ENCODE measurements around the gene ID4.

DNA sequence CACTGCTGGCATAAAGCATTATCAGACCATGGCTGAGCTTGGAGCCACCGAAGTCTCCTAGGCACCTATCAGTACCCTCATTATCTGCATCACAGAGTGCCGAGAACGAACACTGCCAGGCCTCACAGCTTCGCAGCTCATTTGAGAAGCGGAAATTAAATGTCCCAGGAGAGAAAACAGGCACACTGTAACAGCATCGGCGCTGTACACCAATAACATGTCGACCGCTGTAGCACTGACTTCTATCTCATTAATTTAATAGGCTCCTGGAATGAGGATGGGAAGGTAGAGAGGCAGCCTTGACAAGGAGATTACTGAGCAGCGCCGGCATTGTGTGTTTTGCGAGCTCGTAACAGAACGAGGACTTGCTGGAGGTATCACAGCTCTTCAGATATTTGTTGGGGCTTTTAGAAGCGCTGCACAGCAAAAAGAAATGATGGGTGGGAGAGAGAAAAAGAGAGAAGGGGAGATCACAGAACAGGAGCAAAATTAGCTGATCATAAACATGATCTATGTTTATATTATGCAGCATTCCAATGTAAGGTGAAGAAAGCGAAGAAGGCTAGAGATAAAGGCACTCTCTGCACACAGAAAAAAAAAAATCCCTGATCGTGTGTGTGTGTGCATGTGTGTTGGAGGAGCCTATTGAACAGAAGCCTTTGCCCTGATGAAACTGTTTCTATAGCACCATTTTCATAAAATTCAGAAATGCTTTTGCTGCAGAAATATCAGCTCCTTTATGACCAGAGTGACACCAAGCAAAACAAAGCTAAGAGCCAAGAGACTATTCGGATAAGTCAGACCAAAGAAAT lies 29.2 kb downstream of the ID4 start:
- no peak for TF ChIP-seq YY1 (tag by site-specific recombination; IDR thresholded peaks at IDR 0.05)
- TF ChIP-seq ZBTB49 (tag by site-specific recombination; IDR thresholded peaks at IDR 0.05; ENCODE audit: low read depth), result no peak
- no peak for TF ChIP-seq CTCF (tag by site-specific recombination; IDR thresholded peaks at IDR 0.05)
- no peak for TF ChIP-seq HIC1 (tag by site-specific recombination; IDR thresholded peaks at IDR 0.05)
- TF ChIP-seq, protein P1, sequence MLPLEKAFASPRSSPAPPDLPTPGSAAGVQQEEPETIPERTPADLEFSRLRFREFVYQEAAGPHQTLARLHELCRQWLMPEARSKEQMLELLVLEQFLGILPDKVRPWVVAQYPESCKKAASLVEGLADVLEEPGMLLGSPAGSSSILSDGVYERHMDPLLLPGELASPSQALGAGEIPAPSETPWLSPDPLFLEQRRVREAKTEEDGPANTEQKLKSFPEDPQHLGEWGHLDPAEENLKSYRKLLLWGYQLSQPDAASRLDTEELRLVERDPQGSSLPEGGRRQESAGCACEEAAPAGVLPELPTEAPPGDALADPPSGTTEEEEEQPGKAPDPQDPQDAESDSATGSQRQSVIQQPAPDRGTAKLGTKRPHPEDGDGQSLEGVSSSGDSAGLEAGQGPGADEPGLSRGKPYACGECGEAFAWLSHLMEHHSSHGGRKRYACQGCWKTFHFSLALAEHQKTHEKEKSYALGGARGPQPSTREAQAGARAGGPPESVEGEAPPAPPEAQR (tag by site-specific recombination; IDR thresholded peaks at IDR 0.05), result no peak
- no peak for TF ChIP-seq ZEB2 (tag by site-specific recombination; IDR thresholded peaks at IDR 0.05)
- TF ChIP-seq, protein P2, sequence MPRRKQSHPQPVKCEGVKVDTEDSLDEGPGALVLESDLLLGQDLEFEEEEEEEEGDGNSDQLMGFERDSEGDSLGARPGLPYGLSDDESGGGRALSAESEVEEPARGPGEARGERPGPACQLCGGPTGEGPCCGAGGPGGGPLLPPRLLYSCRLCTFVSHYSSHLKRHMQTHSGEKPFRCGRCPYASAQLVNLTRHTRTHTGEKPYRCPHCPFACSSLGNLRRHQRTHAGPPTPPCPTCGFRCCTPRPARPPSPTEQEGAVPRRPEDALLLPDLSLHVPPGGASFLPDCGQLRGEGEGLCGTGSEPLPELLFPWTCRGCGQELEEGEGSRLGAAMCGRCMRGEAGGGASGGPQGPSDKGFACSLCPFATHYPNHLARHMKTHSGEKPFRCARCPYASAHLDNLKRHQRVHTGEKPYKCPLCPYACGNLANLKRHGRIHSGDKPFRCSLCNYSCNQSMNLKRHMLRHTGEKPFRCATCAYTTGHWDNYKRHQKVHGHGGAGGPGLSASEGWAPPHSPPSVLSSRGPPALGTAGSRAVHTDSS (tag by site-specific recombination; IDR thresholded peaks at IDR 0.05), result no peak
- TF ChIP-seq, protein P3, sequence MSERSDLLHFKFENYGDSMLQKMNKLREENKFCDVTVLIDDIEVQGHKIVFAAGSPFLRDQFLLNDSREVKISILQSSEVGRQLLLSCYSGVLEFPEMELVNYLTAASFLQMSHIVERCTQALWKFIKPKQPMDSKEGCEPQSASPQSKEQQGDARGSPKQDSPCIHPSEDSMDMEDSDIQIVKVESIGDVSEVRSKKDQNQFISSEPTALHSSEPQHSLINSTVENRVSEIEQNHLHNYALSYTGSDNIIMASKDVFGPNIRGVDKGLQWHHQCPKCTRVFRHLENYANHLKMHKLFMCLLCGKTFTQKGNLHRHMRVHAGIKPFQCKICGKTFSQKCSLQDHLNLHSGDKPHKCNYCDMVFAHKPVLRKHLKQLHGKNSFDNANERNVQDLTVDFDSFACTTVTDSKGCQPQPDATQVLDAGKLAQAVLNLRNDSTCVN (tag by site-specific recombination; optimal IDR thresholded peaks at IDR 0.05), result no peak
- TF ChIP-seq, protein P4, sequence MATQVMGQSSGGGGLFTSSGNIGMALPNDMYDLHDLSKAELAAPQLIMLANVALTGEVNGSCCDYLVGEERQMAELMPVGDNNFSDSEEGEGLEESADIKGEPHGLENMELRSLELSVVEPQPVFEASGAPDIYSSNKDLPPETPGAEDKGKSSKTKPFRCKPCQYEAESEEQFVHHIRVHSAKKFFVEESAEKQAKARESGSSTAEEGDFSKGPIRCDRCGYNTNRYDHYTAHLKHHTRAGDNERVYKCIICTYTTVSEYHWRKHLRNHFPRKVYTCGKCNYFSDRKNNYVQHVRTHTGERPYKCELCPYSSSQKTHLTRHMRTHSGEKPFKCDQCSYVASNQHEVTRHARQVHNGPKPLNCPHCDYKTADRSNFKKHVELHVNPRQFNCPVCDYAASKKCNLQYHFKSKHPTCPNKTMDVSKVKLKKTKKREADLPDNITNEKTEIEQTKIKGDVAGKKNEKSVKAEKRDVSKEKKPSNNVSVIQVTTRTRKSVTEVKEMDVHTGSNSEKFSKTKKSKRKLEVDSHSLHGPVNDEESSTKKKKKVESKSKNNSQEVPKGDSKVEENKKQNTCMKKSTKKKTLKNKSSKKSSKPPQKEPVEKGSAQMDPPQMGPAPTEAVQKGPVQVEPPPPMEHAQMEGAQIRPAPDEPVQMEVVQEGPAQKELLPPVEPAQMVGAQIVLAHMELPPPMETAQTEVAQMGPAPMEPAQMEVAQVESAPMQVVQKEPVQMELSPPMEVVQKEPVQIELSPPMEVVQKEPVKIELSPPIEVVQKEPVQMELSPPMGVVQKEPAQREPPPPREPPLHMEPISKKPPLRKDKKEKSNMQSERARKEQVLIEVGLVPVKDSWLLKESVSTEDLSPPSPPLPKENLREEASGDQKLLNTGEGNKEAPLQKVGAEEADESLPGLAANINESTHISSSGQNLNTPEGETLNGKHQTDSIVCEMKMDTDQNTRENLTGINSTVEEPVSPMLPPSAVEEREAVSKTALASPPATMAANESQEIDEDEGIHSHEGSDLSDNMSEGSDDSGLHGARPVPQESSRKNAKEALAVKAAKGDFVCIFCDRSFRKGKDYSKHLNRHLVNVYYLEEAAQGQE (tag by site-specific recombination; IDR thresholded peaks at IDR 0.05), result no peak
- TF ChIP-seq, protein P5, sequence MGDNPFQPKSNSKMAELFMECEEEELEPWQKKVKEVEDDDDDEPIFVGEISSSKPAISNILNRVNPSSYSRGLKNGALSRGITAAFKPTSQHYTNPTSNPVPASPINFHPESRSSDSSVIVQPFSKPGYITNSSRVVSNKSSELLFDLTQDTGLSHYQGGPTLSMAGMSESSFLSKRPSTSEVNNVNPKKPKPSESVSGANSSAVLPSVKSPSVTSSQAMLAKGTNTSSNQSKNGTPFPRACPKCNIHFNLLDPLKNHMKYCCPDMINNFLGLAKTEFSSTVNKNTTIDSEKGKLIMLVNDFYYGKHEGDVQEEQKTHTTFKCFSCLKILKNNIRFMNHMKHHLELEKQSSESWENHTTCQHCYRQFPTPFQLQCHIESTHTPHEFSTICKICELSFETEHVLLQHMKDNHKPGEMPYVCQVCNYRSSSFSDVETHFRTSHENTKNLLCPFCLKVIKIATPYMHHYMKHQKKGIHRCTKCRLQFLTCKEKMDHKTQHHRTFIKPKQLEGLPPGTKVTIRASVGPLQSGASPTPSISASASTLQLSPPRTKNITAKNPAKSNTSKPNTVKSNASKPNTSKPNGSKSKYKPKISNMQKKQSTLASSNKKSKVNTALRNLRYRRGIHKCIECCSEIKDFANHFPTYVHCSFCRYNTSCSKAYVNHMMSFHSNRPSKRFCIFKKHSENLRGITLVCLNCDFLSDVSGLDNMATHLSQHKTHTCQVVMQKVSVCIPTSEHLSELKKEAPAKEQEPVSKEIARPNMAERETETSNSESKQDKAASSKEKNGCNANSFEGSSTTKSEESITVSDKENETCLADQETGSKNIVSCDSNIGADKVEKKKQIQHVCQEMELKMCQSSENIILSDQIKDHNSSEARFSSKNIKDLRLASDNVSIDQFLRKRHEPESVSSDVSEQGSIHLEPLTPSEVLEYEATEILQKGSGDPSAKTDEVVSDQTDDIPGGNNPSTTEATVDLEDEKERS (tag by site-specific recombination; IDR thresholded peaks at IDR 0.05), result no peak
